Measurements from ENCODE around the gene SLC13A5. TPM values are rescaled to one million over a fixed set of nuclear protein-coding genes. Genes with fewer than 3 reads are reported as not detected.

Gene SLC13A5
- total RNA-seq, 1 donor from 2014 or later, result 1.3 TPM

DNA sequence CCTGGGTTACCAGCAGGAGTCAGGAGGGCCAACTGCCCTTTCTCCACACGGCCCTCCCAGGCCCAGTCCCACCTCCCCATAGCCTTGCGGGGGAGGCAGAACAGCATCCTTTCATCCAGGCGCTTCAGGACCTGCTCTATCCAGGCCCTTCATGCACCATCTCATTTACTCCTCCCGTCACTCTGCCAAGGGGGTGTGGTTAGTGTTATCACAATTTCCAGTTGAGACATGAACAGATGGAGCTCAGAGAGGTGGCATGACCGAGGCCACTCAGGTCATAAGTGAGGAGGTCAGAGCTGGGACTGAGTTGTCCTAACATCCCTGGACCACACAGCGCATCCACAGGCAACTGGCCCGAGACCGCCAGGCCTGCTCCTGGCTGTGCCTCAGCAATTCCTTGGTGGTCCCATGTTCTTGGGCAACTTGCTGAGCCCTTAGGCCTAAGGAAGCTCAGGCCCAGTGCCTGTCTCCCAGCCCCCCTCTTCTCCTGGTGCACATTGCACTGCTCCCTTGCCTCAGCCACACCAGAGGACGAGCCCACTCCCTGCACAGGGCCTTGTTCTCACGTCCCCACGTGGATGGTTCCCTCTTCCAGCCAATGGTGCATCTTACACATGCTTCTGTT is 37.9 kb downstream of the SLC13A5 start:
- Mint-ChIP-seq H3K4me3 (ENCODE audit: unreplicated experiment) (no peak overlapping the region), H3K36me3 (ENCODE audit: low read depth, unreplicated experiment) (no peaks in the 10 kb centered on the region), H3K4me1 (ENCODE audit: unreplicated experiment) (peaks cover 14% of the 10 kb centered on the region), H3K27ac (ENCODE audit: unreplicated experiment) (no peak overlapping the region), H3K9me3 (ENCODE audit: unreplicated experiment) (no peaks in the 10 kb centered on the region), H3K27me3 (ENCODE audit: unreplicated experiment) (no peaks in the 10 kb centered on the region)
- DNase-seq (ENCODE audit: low spot score), result no peak
- TF ChIP-seq, protein P1, sequence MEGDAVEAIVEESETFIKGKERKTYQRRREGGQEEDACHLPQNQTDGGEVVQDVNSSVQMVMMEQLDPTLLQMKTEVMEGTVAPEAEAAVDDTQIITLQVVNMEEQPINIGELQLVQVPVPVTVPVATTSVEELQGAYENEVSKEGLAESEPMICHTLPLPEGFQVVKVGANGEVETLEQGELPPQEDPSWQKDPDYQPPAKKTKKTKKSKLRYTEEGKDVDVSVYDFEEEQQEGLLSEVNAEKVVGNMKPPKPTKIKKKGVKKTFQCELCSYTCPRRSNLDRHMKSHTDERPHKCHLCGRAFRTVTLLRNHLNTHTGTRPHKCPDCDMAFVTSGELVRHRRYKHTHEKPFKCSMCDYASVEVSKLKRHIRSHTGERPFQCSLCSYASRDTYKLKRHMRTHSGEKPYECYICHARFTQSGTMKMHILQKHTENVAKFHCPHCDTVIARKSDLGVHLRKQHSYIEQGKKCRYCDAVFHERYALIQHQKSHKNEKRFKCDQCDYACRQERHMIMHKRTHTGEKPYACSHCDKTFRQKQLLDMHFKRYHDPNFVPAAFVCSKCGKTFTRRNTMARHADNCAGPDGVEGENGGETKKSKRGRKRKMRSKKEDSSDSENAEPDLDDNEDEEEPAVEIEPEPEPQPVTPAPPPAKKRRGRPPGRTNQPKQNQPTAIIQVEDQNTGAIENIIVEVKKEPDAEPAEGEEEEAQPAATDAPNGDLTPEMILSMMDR (IDR thresholded peaks at IDR 0.05; ENCODE audit: unreplicated experiment), result no peak

- TF ChIP-seq, protein P1 (IDR thresholded peaks at IDR 0.05; ENCODE audit: unreplicated experiment), result no peak
- no peaks in the 10 kb centered on the region for H3K36me3 Mint-ChIP-seq (ENCODE audit: low read depth, unreplicated experiment)
- no peak overlapping the region for H3K4me3 Mint-ChIP-seq (ENCODE audit: unreplicated experiment)
- peaks cover 14% of the 10 kb centered on the region for H3K4me1 Mint-ChIP-seq (ENCODE audit: unreplicated experiment)
- no peak overlapping the region for H3K27ac Mint-ChIP-seq (ENCODE audit: unreplicated experiment)
- no peak for DNase-seq (ENCODE audit: low spot score)
- no peaks in the 10 kb centered on the region for H3K9me3 Mint-ChIP-seq (ENCODE audit: unreplicated experiment)
- H3K27me3 Mint-ChIP-seq (ENCODE audit: unreplicated experiment), result no peaks in the 10 kb centered on the region
Measured at GRCh38 chr17:6674586-6674985, 38.6 kb downstream of the SLC13A5 start.

- DNase-seq (ENCODE audit: low spot score), result no peak
- no peaks in the 10 kb centered on the region for H3K36me3 Mint-ChIP-seq (ENCODE audit: low read depth, unreplicated experiment)
- no peak overlapping the region for H3K27ac Mint-ChIP-seq (ENCODE audit: unreplicated experiment)
- H3K27me3 Mint-ChIP-seq (ENCODE audit: unreplicated experiment), result peaks cover 3% of the 10 kb centered on the region
- TF ChIP-seq, protein P1 (IDR thresholded peaks at IDR 0.05; ENCODE audit: unreplicated experiment), result no peak
- no peaks in the 10 kb centered on the region for H3K9me3 Mint-ChIP-seq (ENCODE audit: unreplicated experiment)
- H3K4me3 Mint-ChIP-seq (ENCODE audit: unreplicated experiment), result no peak overlapping the region
- peaks cover 9% of the 10 kb centered on the region for H3K4me1 Mint-ChIP-seq (ENCODE audit: unreplicated experiment)
Measured at GRCh38 chr17:6671431-6671830, 41.7 kb downstream of the SLC13A5 start.

DNA sequence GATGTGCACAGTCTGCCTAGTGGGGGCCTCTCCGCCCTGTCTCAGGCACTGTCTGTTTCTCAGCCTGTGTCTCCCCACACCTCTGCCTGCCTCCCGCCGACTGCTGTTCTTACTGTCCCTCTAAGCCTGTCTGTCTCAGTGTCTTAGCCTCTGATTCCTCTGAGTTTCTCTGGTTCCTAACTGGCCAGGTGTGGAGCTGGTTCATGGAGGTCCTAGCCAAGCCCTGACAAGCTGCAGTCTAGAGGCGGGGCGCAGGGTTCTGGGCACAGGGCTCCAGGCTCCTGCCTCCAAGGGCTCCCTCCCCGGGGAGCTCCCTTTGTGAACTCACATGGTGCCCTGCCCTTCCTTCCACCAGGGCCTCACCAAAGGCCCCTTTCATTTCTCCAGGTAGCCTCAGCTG is 42.2 kb downstream of the SLC13A5 start:
- Mint-ChIP-seq H3K9me3 (ENCODE audit: unreplicated experiment) (no peaks in the 10 kb centered on the region), H3K4me3 (ENCODE audit: unreplicated experiment) (no peak overlapping the region), H3K27ac (ENCODE audit: unreplicated experiment) (no peak overlapping the region), H3K27me3 (ENCODE audit: unreplicated experiment) (peaks cover 3% of the 10 kb centered on the region), H3K4me1 (ENCODE audit: unreplicated experiment) (peaks cover 9% of the 10 kb centered on the region), H3K36me3 (ENCODE audit: low read depth, unreplicated experiment) (no peaks in the 10 kb centered on the region)
- TF ChIP-seq, protein P1 (IDR thresholded peaks at IDR 0.05; ENCODE audit: unreplicated experiment), result no peak
- no peak for DNase-seq (ENCODE audit: low spot score)

DNA sequence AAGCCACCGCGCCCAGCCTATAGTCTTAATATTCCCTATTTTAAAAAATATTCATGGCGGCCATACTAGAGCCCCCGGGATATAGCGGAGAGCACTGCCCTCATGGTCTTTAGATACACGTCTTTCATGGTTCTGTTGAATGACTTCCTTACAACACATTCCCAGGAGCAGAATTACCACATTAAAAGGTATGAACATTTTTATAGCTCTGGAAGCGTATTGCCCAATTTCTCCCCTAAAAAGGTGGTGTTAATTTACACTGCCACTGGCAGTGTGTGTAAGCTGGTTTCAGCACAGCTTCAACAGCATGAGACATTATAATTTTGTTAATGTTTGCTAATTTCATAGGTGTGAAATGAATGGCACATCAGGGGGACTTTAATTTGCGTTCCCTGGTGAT is 42.6 kb downstream of the SLC13A5 start:
- TF ChIP-seq, protein P1 (IDR thresholded peaks at IDR 0.05; ENCODE audit: unreplicated experiment), result no peak
- no peaks in the 10 kb centered on the region for H3K36me3 Mint-ChIP-seq (ENCODE audit: low read depth, unreplicated experiment)
- H3K27ac Mint-ChIP-seq (ENCODE audit: unreplicated experiment), result no peak overlapping the region
- H3K4me3 Mint-ChIP-seq (ENCODE audit: unreplicated experiment), result no peak overlapping the region
- peaks cover 3% of the 10 kb centered on the region for H3K27me3 Mint-ChIP-seq (ENCODE audit: unreplicated experiment)
- H3K9me3 Mint-ChIP-seq (ENCODE audit: unreplicated experiment), result no peaks in the 10 kb centered on the region
- H3K4me1 Mint-ChIP-seq (ENCODE audit: unreplicated experiment), result peaks cover 9% of the 10 kb centered on the region
- no peak for DNase-seq (ENCODE audit: low spot score)

Measured in endothelial cell (in vitro differentiated cells).